Left lobe of liver (tissue), 2 donors: Measurements from ENCODE around the gene HSP90AB1. TPM values are rescaled to one million over a fixed set of nuclear protein-coding genes. Genes with fewer than 3 reads are reported as not detected.
"Not testable (repeated sequence)": the region's sequence is repeated elsewhere in the genome, so short reads cannot be mapped to it uniquely, and the experiment has no call there.

ENCODE experiments used
- ATAC-seq: fragments of 200-7000 bp; cut with Tn5 transposase; one replicate; pipeline ENCODE4 v1.9.1; 2020; ENCODE audit warnings: mild to moderate bottlenecking, moderate library complexity
- DNase-seq: peaks from one replicate; pipeline ENCODE4 v3.0.0-alpha.2; 2020; ENCODE audit warnings: low spot score
- total RNA-seq: library from RNA; stranded (reverse); gene quantifications from one replicate; pipeline ENCODE4 v1.2.1, GENCODE V29; 2021
- donor health status: DM: no; HTN: no; CAD: no; lungs with moderate emphysema.
- donor health status: DM: no; HTN: yes; CAD: no.

Gene HSP90AB1
- total RNA-seq, 1 donor from 2014 or later = 187 TPM

GRCh38 chr6:44221961-44222335 lies 25.0 kb upstream of the HSP90AB1 start:
- DNase-seq (no peak), ATAC-seq (no peak)

GRCh38 chr6:44222486-44223318 lies 24.2 kb upstream of the HSP90AB1 start:
- ATAC-seq = no peak
- DNase-seq = no peak

DNA sequence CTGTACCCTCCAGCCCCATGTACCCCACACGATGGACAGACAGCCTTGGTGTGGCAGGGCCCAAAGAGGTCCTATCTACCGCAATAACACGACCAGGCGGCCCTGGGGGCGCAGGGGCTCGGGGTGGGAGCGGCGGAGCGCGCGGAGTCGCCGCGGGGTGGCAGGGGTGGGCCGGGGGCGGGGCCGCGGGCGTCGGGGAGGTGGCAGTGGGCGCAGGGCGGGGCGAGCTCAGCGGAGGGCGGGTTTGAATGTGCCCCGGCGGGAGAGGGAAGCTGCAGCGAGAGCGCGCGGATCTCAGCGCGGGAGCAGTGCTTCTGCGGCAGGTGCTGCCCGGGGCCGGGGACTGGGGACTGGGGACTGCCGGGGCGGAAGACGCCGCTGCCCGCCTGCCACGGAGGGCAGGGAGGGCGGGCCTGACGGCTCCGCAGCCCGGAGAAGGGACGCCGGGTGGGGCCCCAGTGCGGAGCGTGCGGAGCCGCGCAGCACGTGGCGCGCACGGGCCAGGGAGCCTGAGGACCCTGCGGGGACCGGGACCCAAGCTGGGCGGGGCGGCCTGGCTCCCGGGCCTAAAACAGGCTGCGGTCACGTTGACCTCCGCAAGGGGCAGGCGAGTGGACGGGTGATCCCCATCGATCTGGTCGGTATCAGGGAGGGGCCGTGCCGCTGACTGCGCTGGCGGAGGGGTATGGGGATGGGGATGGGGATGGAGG lies 23.4 kb upstream of the HSP90AB1 start, which contains the start of gene SLC29A1:
SLC29A1 (plus strand) TSS at position 277 of the 710 bp plus-strand sequence. CDS start 3,719 bp downstream, outside the sequence.
- DNase-seq = peak; percentile 85
- ATAC-seq = peak; percentile 61

DNA sequence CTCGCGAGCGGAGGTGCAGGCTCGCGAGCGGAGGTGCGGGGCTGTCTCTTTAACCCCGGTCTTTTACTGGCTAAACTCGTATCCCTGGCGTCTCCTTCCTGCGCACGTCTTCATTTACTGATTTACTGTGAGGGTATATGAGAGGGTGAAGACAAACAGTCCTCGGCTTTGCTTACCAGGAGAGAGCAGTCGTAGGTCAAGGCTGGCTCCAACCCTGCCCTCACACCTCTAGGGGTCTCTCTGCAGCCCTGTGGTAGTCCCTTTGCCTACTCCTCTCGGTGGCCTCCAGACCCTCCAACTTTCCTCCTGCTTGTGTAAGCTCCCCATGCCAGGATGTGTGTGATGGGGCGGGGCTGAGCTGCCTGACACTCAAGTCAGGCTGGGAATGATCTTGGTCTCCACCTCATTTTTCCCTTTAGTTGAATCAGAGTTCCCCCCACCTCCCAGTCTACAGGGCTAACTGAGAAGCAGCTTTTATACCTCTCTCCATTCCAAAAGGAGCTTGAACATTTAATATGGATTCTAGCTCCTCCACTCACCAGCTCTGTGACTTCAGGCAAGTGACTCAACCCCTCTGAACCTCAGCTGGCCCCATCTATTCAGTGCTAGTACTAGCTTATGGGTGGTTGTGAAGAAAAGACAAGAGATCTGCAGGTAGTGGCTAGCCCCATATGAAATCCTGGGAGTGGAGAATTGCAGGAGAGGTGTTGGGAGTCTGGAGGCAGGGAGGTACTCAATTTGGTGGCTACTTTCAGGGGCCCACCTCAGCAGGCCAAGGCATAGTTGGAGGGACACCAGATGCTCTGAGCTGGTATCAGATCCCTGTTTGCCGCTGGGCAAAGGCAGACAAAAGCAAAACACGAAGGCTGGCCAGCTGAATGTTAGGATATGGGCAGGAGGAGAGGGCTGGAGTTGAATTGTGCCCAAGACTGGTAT lies 22.6 kb upstream of the HSP90AB1 start:
- no peak for ATAC-seq
- DNase-seq = no peak

- ATAC-seq (no peak), DNase-seq (no peak)
These were observed 22.0 kb upstream of the HSP90AB1 start for GRCh38 chr6:44224965-44225305.

DNA sequence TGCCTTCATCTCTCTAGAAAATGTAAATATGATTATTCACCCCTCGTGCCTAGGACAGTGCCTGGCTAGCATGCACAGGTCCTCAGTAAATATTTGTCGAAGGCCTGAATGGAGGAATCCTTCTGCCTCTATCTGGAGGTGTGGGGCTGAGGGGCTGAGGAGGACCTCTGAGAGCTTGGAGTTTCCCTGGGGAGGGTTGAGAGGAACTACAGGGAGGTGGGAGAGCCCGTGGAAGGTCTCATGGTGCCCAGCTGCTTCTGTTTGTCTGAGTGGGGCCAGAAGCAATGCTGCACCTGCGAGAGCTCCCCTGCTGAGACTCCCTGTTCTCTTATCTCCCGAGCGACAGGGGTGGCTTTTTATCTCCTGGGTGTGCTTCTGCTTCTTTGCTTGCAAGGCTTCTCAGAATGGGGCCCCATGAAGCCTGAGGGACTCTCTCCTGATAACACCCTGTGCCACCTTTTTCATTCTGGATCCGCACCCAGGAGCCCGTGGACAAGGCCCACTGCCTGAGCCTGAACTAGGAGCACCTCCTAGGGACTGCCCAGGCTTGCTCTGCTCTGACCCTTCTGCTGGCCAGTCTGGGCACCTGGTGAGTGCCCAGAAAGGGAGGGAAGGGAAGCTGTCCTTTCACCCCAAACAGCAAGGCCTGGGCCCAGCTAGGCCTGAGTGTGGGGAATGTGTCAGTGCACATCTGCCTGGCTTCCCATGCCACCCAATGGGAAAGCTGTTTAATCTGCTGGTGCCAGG lies 21.1 kb upstream of the HSP90AB1 start:
- peak; percentile 43 for ATAC-seq
- peak; percentile 74 for DNase-seq

DNA sequence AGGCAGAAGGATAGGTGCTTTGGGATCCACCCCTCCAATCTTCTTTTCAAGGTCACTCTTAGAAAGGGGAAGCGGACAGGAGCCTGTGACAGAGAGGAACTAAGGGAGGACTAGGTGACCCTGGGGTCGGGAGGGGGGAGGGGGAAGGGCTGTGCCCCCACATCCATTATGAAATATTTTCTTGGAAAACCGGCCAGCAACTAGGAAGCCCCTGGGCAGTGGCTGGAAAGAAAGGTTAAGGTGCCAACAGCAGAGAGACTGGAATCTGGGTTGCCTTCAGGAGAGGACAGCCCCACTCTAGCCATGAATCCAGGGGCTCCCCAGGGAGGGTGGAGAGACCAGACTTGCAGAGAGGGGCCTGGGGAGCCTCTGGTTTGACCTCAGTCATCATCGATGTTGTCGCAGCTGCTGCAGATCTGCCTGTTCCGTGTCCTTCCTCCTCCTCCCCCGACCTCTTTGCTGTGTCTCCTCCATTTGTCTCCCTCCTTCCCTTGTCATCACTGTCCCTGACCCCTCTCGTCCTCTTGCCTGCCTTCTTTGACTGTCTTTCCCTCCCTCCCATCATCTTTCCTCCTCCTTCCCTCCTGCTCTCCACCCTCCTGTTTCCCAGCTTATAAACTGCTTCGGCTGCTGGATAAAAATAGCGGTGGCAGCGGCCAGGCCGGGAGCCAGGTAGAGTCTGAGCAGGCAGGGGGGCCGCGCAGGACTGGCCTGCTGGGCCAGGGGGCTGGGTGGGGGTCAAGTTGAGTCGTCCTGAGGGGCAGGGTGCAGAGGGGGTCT lies 20.3 kb upstream of the HSP90AB1 start:
- no peak for ATAC-seq
- DNase-seq = no peak

GRCh38 chr6:44227148-44227793 lies 19.6 kb upstream of the HSP90AB1 start:
- ATAC-seq (no peak), DNase-seq (no peak)

GRCh38 chr6:44228031-44228430 lies 18.9 kb upstream of the HSP90AB1 start:
- no peak for DNase-seq
- ATAC-seq = no peak

DNA sequence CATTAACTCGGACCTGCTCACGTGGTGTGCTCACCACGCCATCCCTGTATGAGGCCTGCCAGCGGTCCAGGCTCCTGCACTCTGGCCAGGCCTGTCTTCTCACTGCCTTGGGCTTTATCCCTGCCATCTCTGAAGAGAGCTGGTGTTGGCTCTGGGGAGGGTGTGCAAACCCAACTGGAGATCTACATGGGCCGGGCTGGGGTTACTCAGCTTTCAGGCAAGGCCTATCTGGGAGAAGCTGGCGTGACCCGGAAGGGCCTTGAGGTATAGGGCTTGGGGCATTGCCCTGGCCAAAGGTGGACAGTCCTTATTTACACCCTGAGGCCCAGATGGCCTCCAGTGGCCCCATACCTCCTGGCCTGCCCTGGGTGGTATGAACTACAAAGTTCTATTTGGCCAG lies 18.5 kb upstream of the HSP90AB1 start:
- peak; percentile 59 for ATAC-seq
- DNase-seq = peak; percentile 85

DNA sequence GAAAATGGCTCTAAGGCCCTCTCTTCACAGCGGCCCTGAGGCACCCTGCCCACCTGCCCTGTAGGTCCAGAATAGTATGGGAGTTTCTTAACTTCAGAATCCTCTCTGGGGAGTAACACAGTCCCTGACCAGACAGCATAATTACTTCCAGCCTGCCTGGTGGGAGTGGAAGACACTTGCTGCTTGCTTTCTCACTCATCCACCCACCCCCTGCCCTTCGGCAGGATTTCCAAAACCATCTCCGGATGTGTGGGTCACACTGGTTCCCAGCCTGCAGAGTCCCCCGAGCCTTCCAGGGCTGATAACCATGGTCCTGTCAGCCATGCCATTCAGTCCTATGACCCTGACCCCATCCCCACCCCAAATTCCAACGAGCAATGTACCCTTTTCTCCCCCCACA lies 18.1 kb upstream of the HSP90AB1 start:
- no peak for ATAC-seq
- DNase-seq = no peak

GRCh38 chr6:44229376-44230033 lies 17.4 kb upstream of the HSP90AB1 start:
- DNase-seq (peak; percentile 93), ATAC-seq (peak; percentile 54)

- ATAC-seq (no peak), DNase-seq (no peak)
These were observed 16.7 kb upstream of the HSP90AB1 start for GRCh38 chr6:44230034-44230675.

GRCh38 chr6:44231426-44231825 lies 15.5 kb upstream of the HSP90AB1 start:
- ATAC-seq = not testable (repeated sequence)

GRCh38 chr6:44232676-44233566 lies 14.0 kb upstream of the HSP90AB1 start:
- no peak for ATAC-seq
- no peak for DNase-seq

More at GRCh38 chr6:44231426-44231825, 15.5 kb upstream of the HSP90AB1 start:
- DNase-seq = not testable (repeated sequence)

DNA sequence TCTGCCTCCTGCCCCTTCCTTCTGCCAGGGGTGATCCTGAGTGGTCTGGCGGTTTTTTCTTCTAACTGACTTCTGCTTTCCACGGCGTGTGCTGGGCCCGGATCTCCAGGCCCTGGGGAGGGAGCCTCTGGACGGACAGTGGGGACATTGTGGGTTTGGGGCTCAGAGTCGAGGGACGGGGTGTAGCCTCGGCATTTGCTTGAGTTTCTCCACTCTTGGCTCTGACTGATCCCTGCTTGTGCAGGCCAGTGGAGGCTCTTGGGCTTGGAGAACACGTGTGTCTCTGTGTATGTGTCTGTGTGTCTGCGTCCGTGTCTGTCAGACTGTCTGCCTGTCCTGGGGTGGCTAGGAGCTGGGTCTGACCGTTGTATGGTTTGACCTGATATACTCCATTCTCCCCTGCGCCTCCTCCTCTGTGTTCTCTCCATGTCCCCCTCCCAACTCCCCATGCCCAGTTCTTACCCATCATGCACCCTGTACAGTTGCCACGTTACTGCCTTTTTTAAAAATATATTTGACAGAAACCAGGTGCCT lies 13.3 kb upstream of the HSP90AB1 start:
- no peak for DNase-seq
- no peak for ATAC-seq
